HG03025 (cell line): ENCODE measurements around the gene DOK6.
A peak's percentile ranks its signal among the peaks of the same experiment; 100 is the strongest.
"Not testable (repeated sequence)": the region's sequence is repeated elsewhere in the genome, so short reads cannot be mapped to it uniquely, and the experiment has no call there.

Source experiments
- ATAC-seq: cut with Tn5 transposase; IDR thresholded peaks from one replicate; pipeline ENCODE4 v1.9.1; 2021; ENCODE audit warnings: mild to moderate bottlenecking, moderate library complexity; ENCODE audit not compliant: unreplicated experiment, low FRiP score

Gene DOK6

DNA sequence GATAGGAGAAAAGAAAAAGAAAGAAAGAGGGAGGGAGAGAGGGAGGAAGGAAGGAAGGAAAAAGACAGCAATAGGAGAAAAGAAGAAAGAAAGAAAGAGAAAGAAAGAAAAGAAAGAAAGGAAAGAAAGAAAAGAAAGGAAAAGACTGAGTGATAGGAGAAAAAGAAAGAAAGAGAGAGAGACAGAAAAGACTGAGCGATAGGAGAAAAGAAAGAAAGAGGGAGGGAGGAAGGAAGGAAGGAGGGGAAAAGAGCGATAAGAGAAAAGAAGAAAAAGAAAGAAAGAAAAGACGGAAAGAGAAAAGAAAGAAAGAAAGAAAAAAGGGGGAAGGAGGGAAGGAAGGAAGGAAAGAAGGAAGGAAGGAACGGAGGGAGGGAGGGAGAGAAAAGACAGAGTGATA lies 216.7 kb downstream of the DOK6 start:
- no peak for ATAC-seq

DNA sequence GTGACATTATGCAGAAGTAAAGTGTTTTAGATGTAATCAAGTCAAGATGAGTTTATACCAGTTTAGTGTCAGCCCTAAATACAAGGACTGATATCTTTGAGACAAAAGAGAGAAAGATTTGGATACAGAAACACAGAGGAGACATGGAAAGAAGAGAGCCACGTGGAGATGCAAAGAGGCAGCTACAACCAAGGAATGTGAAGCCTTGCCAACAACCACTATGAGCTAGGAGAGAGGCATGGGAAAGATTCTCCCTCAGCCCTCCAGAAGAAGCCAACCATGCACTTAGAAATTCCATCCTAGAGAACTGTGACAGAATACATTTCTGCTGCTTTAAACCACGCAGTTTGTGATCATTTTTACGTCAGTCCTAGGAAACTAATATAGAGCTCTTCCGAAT lies 217.2 kb downstream of the DOK6 start:
- no peak for ATAC-seq

DNA sequence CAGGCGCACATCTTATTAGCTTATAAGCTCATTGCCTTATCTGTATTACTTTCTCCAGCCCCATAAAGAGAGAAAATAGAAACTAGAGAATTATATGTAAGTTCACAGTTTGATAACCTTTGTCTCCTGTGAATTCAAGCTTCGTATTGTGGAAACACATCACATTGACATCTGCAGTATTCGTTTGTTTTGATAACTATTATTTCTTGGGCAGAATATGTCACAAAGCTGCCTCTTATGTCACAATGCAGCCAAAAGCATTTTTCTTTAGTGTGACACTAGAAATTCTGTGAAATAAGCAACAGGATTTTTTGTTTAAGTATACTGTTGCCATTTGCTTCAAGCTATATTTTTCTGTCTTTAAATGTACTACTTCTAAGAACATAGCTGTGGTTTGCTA lies 221.5 kb downstream of the DOK6 start:
- no peak for ATAC-seq

DNA sequence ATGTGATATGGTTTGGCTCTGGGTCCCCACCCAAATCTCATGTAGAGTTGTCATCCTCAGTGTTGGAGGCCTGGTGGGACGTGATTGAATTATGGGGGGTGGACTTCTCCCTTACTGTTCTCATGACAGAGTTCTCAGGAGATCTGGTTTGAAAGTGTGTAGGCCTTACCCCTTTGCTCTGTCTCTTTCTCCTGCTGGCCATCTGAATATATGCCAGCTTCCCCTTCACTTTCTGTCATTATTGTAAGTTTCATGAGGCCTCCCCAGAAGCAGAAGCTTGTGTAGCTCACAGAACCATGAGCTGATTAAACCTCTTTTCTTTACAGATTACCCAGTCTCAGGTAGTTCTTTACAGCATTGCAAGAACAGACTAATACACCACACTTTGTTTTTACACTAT lies 222.3 kb downstream of the DOK6 start:
- ATAC-seq: no peak

DNA sequence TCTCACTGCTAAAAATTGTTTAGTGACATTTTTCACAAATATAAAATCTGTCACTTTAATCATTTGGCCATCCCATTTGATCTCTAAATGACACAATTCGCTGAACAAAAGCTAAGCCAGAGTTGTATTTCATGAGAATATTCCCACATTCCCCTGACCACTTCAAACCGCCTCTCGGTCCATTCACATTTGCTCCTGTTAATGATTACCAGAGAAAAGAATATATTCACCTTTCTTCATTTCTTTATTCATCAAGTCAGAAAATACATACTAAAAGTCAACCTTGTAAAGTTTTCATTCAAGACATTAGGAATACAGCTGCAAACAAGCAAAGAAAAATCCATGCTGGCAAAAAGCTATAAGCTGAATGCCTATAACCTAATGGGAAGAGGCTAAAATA lies 225.5 kb downstream of the DOK6 start:
- no peak for ATAC-seq

DNA sequence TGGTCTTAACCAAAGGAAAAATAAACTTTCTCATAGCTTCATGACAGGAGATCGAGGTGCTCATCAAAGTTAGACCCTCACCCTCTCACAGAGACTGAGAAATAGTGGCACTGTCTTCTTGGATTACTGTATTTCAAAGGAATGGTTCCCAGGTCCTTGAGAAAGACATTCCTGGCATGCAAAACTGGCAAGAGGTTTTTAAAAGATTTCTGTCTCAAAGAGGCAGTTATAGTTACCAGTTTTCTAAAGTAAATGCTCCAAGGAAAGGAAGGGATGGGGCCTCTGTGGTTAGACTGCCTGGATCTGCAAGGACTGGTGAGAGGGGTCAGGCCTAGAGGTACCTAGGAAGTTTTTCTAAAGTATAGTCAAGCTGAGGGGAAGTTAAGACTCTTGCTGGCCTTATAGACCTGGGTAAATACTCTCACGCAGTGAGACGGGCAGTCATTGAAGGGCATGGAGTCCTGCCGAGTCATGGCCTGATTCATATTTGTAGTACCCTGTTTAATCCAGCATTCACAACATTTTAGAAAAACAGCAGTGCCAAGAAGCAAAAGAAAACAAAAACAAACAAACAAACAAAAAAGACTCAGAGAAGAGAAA lies 226.1 kb downstream of the DOK6 start:
- ATAC-seq: no peak

DNA sequence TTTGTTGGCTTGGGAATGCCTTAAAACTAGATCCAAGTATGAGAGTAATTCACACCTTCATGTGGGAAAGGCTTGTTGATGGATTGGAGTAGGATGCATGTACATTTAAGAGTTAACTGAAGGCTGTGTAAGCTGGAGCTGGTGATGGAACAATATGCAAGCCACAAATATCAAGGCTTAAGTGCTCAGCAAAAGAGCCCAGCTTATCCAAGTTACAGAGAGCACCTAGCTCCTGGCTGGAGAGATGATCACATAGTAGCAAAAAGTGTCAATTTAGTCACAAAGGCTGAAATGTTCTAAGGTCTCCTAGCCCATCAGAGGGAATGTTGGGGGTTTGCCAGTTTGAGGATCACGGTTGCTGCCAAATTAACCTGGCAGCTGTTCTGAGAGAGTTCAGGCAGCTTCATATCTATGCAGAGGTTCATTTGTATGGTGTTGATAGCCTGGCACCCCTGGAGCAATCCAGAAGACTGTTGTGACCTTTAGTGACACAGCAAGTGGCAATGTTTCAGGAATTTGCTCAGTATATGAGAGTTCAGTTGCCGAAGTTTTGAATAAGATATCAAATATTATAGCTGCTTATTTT lies 228.2 kb downstream of the DOK6 start:
- ATAC-seq: no peak

DNA sequence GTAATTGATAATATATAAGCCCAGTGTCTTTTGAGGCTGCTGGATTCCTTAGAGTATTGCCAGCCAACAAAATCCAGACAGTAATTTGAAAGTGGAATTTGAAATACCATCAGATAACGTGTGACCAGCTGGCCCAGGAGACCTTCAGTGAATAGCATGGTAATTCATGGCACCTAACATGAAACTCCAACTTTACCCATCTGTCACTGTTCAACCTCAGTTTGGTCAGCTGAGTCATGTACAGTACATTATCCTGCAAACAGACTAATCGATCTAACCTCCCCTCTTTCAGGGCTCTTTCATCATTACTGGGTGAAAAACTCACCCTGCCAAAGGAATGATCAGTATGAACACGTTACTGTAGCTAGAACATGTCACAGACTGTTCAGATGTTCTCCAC lies 230.6 kb downstream of the DOK6 start:
- no peak for ATAC-seq

DNA sequence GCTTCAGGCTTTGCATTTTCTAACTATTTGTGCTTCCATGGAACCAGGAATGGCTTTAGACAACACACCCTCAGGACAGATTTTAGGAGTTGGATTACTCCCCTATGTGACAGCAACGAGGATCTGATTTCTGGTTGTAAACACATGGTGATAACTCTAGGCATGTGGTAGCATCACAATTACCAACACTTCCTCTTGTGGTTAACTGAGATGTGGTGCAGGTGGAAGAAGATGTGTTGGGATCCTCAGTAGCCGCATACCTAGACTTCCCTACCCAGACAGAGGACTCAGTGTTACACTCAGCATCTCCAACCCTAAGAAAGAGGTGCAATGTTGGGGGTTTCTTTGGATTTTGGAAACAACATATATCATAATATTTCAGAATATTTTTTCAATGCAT lies 234.8 kb downstream of the DOK6 start:
- ATAC-seq: no peak

DNA sequence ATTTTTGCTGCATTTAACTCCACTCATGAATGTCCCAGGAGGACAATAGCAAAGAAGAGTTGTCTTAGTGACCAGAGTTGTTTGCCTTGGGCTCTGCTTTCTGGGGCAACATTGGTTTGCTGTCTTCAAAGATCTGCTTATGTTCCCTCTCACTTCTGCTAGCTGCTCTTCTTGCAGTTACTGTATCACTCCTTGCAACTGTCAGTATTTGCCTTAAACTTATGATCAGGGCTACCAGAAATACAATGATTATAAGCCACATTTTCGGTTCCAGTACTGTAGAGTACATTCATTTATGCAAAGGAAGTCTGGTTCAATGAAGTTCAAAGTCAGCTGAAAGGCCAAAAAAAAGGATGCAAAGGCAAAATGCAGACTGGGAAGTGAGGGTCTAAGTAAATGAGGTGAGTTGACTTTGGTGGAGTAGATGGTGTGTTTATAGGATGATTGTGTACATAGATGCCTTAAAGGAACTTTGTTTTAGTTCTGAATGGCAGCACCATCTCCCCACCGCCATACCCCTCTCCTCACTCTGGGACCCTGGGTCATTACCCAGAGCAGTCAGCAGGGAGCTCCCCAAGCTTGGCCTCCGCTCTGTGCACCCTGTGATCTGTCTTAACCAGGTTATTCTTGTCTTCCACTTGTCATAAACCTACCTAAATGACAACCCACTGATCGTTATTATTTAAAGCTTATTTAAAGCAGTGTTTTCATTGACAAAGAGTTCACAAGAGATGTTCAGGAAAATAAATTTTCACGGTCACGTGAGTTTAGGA lies 236.0 kb downstream of the DOK6 start:
- peak; percentile 73 for ATAC-seq

DNA sequence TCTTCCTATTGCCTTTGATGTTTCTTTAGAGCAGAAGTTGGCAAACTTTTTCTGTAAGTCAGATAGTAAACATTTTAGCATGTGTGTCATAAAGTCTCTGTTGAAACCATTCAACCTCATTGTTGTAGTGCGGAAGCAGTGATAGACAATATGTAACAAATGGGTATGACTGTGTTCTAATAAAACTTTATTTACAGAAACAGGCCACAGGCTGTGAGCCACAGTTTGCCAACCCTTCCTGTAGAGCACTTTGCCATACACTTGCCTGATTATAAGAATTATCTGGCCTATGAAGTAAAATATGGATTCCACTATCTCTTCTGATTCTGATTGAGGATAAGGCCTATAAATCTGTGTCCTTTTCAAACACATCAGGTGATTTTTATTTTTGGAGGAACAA lies 237.4 kb downstream of the DOK6 start:
- ATAC-seq: no peak

DNA sequence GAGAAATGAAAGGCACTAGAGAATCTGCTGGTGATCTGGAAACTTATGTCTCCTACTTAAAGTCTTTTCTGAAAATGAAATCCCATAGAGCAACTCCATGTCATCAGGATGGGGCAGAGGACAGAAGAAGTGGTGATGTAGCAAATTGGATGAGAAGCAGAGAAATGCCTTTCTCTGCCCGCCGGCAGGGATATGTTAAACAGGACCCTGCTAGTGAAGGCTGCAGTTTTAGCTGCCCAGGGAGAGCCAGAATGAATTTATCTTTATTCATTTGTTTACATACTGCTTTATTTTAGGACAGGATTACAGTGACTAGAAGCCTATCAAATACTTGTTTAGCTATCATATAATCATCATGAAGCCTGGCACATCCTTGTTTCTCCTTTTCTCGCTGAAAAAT lies 247.0 kb downstream of the DOK6 start:
- ATAC-seq: no peak

DNA sequence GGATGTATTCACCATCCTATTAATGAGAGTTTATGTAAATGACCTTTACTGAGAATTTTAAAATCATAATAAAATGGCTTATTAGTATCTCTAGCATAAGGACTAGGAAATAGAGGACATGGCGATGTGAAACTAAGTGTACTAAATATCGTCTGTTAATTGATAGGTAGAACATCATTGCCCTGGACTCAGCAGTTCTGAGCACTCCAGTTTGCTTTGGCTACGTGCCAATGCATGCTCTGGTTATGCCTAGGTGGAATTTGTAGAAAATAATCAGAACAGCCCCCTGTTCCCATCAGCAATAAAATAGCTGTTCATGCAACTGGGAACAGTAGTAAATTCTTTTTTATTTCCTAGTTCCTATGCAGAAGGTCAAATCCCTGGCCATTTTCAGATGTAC lies 247.8 kb downstream of the DOK6 start:
- ATAC-seq: no peak

DNA sequence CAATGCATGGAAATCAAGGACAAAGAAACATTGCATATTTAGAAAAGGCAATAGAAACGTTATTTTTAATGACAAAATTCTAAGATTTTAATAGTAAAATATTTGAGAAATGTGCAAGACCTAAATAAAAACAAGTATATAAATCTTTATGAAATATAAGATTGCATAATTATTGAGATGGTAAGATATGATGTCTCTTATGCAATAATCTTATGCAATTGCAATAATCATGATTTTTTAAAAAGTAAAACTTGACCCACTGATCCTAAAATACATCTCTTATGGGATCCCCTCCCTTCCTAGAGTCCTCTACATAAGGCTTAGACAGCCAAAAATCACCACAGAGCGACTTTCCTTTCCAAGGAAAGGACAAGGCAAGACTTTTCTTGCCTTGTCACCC lies 249.0 kb downstream of the DOK6 start:
- no peak for ATAC-seq

DNA sequence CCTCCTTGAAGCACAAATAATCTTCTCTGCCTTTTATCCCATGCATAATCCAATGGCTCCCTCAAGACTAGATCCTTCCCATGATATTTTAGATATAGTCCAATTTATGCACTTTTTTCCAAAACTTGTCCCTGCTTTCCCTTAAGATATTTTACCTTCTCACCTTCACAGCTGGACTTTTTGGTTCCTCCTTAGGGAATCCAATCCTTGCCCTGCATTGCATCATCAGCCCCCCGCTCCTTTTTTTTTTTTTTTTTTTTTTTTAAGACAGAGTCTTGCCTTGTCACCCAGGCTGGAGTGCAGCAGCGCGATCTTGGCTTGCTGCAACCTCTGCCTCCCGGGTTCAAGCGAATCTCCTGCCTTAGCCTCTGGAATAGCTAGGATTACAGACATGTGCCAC lies 250.6 kb downstream of the DOK6 start:
- no peak for ATAC-seq

DNA sequence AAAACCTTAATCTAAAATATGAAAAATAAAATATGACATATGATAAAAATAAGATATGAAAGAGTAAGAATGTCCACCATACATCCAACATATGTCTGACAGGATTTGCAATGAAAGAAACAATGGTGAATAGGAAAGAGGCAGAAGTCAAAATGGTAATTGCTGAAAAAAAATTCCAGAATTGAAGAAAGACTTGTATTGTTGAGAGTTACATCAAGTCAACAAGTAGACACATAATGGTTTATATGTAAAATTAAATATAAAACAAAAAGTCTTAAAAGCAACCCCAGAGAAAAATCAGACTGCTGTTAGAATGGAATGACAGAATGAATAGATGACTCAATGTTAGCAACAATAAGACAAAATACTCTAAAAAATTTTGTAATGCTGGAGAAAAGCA lies 255.1 kb downstream of the DOK6 start:
- ATAC-seq: no peak

DNA sequence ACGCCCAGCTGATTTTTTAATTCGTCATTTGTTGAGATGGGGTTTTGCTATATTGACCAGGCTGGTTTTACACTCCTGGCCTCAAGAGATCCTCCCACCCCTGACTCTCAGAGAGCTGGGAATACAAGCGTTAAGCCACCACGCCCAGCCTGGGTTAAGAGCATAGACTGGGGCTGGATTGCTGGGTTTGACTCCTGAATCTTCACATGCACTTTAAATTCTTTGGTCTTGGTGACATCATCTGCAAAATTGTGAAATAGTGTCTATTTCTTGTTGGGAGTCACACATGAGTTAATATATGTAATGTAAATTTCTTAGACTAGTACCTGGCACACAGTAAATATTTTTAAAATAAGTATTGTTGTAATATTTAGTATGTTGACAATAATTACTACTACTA lies 257.4 kb downstream of the DOK6 start:
- ATAC-seq: no peak

DNA sequence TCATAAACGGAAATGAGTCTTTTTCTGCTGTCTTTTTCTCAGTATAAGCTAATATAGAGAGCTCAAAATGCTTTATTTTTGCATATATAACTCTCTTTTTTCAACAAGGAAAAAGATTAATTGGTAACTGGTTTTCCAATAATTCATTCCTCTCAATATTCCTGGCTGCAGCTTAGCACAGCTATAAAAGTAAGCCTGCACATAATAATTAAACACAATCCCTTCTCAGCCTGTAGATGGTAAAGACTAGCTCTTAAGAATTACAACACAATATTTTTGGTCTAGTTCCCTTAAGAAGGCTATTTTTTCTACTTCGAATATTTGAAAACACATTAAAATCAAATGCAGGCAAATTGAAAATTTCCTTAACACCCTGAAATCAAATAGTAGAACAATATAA lies 258.0 kb downstream of the DOK6 start:
- ATAC-seq: no peak

DNA sequence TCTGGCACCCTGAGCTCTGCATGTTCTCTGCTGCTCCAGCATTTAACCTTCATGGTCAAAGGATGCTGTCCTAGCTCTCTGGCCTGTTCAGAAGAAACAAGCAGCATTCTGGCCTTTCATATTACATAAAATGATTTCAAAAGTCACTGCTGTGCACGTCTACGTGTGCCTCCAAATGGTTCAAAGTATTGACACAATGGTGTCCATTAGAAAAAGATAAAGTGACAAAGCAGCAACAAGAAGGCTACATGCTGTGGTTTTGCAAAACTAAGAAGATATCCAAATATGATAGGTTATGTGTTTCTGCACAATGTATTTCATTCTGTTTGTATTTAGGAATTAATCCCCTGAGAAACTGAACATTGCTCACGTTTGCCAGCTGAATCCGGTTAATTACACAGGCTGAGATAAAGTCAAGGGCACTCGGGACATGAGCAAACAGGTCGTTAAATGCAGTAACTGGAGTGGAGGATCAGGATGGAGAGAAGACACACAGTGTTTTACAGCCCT lies 258.5 kb downstream of the DOK6 start:
- no peak for ATAC-seq

DNA sequence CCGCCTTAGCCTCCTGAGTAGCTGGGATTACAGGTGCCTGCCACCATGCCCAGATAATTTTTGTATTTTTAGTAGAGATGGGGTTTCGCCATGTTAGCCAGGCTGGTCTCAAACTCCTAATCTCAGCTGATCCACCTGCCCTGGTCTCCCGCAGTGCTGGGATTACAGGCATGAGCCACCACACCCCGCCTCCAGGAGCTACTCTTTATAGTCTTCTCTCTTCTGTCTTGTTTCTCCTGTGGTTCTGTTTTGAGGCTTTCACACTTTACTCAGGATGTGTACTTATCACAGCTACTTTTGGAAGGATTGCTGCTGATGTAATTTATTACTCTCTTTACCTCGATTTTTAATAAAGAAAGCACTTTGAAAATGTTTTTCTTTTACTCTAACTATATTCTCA lies 261.4 kb downstream of the DOK6 start:
- ATAC-seq: not testable (repeated sequence)

DNA sequence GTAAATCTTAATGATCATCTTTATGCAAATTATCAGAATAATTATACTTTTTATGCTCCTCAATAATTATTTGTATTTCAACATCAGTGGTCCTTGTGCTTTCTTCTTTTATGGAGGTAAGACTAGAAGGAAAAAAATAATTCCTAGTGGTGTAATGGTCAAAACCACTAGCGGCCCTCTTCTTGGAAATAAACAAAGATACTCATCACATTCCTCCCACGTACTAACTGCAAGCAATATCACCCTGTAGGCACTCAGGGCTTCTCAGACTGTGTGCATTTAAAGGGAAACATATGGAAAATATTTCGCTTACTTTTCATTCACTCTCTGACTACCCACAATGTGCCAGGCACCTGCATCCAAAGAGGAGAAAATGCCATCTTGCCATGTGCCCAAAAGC lies 263.7 kb downstream of the DOK6 start:
- ATAC-seq: no peak

DNA sequence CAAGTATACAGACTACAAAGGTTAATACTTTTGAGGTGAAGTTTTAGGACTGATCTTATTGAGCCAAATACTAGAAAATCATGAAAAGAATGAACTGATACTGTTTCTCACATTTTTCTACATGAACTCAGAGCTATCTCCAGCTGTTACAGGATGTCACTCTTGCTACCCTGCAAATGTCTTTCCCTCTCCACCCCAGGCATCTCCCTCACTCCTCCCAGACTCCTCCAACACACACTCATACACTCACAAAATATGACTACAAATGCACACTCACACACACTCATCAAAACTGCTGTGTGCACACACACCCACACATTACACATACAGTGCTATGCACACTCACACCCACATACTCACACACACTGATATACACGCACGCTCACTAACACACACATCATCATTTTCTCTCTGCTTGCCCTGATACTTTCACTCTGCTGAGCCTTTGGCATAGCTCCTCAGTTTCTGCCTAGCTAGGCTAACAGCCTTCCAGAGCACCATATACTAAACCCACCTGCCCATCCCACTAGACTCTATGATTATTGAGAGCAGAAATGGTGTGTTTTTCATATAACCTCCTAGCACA lies 273.7 kb downstream of the DOK6 start:
- ATAC-seq: no peak
